Trophoblast cell (in vitro differentiated cells and primary cell): ENCODE results near the gene ARPP21.

Experiments used
- DNase-seq, 2 donors: peaks; one replicate each; pipeline ENCODE4 v3.0.0-alpha.2; 2016
- H2AFZ ChIP-seq: 2 replicates; pipeline ENCODE4 v1.6.1; 2013; ENCODE audit warnings: low read length, moderate library complexity, mild to moderate bottlenecking; ENCODE audit not compliant: insufficient read depth, poor library complexity
- H2AK5ac ChIP-seq: 2 replicates; pipeline ENCODE4 v1.6.1; 2013; ENCODE audit warnings: mild to moderate bottlenecking, low read length
- H2BK120ac ChIP-seq: 2 replicates; pipeline ENCODE4 v1.6.1; 2013; ENCODE audit warnings: low read length, mild to moderate bottlenecking, moderate library complexity; ENCODE audit not compliant: insufficient read depth, poor library complexity
- H2BK12ac ChIP-seq: 2 replicates; pipeline ENCODE4 v1.6.1; 2013; ENCODE audit warnings: mild to moderate bottlenecking, low read length, moderate library complexity
- H2BK5ac ChIP-seq: 2 replicates; pipeline ENCODE4 v1.6.1; 2013; ENCODE audit warnings: low read length, low read depth, moderate library complexity, mild to moderate bottlenecking; ENCODE audit not compliant: poor library complexity
- H3K14ac ChIP-seq: 2 replicates; pipeline ENCODE4 v1.6.1; 2013; ENCODE audit warnings: mild to moderate bottlenecking, low read length
- H3K18ac ChIP-seq: 2 replicates; pipeline ENCODE4 v1.6.1; 2013; ENCODE audit warnings: mild to moderate bottlenecking, low read length
- H3K23ac ChIP-seq: 2 replicates; pipeline ENCODE4 v1.6.1; 2013; ENCODE audit warnings: low read length
- H3K27ac ChIP-seq: 2 replicates; pipeline ENCODE4 v1.5.1; 2013; ENCODE audit warnings: low read depth, mild to moderate bottlenecking, inconsistent platforms, low read length, moderate library complexity
- H3K27me3 ChIP-seq: 2 replicates; pipeline ENCODE4 v1.6.1; 2013; ENCODE audit warnings: inconsistent platforms, mild to moderate bottlenecking, low read length, moderate library complexity; ENCODE audit not compliant: insufficient read depth
- H3K36me3 ChIP-seq, 2 experiments: 1 replicate in 1 of 2; 2 replicates in 1 of 2; pipeline ENCODE4 v1.6.1; 2013; ENCODE audit warnings: low read length in 2 of 2, mild to moderate bottlenecking in 2 of 2, moderate library complexity in 1 of 2; ENCODE audit not compliant: insufficient read depth in 2 of 2, control insufficient read depth in 1 of 2
- H3K4ac ChIP-seq: 2 replicates; pipeline ENCODE4 v1.6.1; 2013; ENCODE audit warnings: low read depth, mild to moderate bottlenecking, low read length, moderate library complexity
- H3K4me1 ChIP-seq, 2 experiments: 1 replicate in 1 of 2; 2 replicates in 1 of 2; pipeline ENCODE4 v1.6.1; 2013; ENCODE audit warnings: low read length in 2 of 2, mild to moderate bottlenecking in 2 of 2, moderate library complexity in 1 of 2; ENCODE audit not compliant: insufficient read depth in 2 of 2, control insufficient read depth in 1 of 2
- H3K4me2 ChIP-seq: 2 replicates; pipeline ENCODE4 v1.6.1; 2013; ENCODE audit warnings: inconsistent platforms, mild to moderate bottlenecking, low read length, moderate library complexity
- H3K4me3 ChIP-seq: 2 replicates; pipeline ENCODE4 v1.5.1; 2013; ENCODE audit warnings: mild to moderate bottlenecking, low read depth, low read length, inconsistent platforms
- H3K79me1 ChIP-seq: one replicate; pipeline ENCODE4 v1.6.1; 2013; ENCODE audit warnings: low read length
- H3K79me2 ChIP-seq: 2 replicates; pipeline ENCODE4 v1.6.1; 2013; ENCODE audit warnings: low read length, mild to moderate bottlenecking; ENCODE audit not compliant: control insufficient read depth, insufficient read depth, poor library complexity
- H3K9ac ChIP-seq: 2 replicates; pipeline ENCODE4 v1.6.1; 2013; ENCODE audit warnings: mild to moderate bottlenecking, low read length
- H3K9me3 ChIP-seq: 2 replicates; pipeline ENCODE4 v1.6.1; 2013; ENCODE audit warnings: low read depth, mild to moderate bottlenecking, control low read depth, inconsistent platforms, low read length; ENCODE audit not compliant: insufficient read depth
- H4K12ac ChIP-seq: 2 replicates; pipeline ENCODE4 v1.6.1; 2013; ENCODE audit warnings: low read depth, mild to moderate bottlenecking, low read length, moderate library complexity
- H4K8ac ChIP-seq: 2 replicates; pipeline ENCODE4 v1.6.1; 2013; ENCODE audit warnings: low read depth, mild to moderate bottlenecking, low read length, moderate library complexity
- H4K91ac ChIP-seq: one replicate; pipeline ENCODE4 v1.6.1; 2013; ENCODE audit warnings: low read depth, mild to moderate bottlenecking, low read length, moderate library complexity
- WGBS: extraction: QIAGEN DNeasy Blood & Tissue Kit; methylation state at CpG from one replicate; pipeline ENCODE4 v1.1.7; 2013; ENCODE audit warnings: missing lambda C conversion rate; ENCODE audit not compliant: insufficient read length, insufficient coverage; ENCODE audit errors: extremely low coverage; 5-methylcytosine and 5-hydroxymethylcytosine counted together

The ARPP21 gene

DNA sequence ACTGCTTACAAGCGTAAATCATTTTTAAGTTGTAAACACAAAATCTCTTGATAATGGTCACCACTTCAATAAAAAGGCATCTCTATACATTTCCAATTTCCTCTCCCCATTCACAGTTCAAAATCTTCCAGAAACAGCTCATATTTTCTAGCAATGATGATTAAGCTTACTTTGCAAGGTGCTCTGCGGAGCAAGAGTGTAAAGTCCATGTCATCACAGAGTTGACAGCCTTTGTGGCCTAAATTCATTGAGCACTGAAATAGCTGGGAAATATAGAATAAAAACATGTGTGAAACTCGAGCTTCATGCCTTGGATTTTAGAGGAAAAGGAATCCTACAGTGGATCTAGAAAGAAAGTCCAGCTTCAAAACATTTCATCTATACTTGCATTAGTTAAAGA, 41.8 kb upstream of the ARPP21 start:
- no peak overlapping the region for H3K9ac ChIP-seq
- no peak overlapping the region for H2AFZ ChIP-seq
- no peak overlapping the region for H2BK12ac ChIP-seq
- no peaks in the 10 kb centered on the region for H3K4me1 ChIP-seq
- no peaks in the 10 kb centered on the region for H3K36me3 ChIP-seq
- no peak overlapping the region for H4K8ac ChIP-seq
- no peak overlapping the region for H3K18ac ChIP-seq
- H3K27ac ChIP-seq, result no peak overlapping the region
- no peak overlapping the region for H2BK120ac ChIP-seq
- no peak overlapping the region for H3K4ac ChIP-seq
- DNase-seq, result no peak
- H4K12ac ChIP-seq, result no peak overlapping the region
- no peak overlapping the region for H2BK5ac ChIP-seq
- H3K23ac ChIP-seq, result no peak overlapping the region
- no peaks in the 10 kb centered on the region for H3K27me3 ChIP-seq
- H3K14ac ChIP-seq, result no peak overlapping the region
- H2AK5ac ChIP-seq, result no peak overlapping the region
- H3K9me3 ChIP-seq, result no peaks in the 10 kb centered on the region
- WGBS, result no CpG with 5 or more reads among the region's 3 CpGs
- no peak overlapping the region for H3K4me2 ChIP-seq
- H3K79me1 ChIP-seq, result no peaks in the 10 kb centered on the region
- H3K4me3 ChIP-seq, result no peak overlapping the region
- no peaks in the 10 kb centered on the region for H3K79me2 ChIP-seq
- no peak overlapping the region for H4K91ac ChIP-seq

DNA sequence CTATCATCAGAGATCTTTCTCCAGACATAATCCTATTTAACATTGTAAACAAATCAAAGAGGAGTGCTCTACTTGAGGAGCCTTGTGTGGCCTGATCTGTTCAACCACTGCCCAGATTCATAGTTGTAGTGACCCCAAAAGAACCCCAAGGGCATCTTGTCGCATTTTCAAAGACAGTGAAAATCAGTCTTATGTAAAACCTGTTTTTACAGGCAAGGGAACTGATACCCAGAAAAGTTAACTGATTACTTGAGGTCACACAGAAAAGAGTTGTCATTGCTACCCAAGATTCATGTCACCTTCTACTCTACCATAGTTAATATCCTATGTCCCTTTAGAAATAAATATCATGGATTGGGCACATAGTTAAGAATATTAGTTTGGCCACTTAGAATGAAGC, 40.5 kb upstream of the ARPP21 start:
- Histone ChIP-seq H3K4me2 (no peak overlapping the region), H3K4ac (no peak overlapping the region), H2BK12ac (no peak overlapping the region), H3K4me1 (no peaks in the 10 kb centered on the region), H2BK120ac (no peak overlapping the region), H4K12ac (no peak overlapping the region), H3K36me3 (no peaks in the 10 kb centered on the region), H3K9ac (no peak overlapping the region), H3K23ac (no peak overlapping the region), H3K79me2 (no peaks in the 10 kb centered on the region), H3K14ac (no peak overlapping the region), H3K27me3 (no peaks in the 10 kb centered on the region), H2AK5ac (no peak overlapping the region), H3K18ac (no peak overlapping the region), H2BK5ac (no peak overlapping the region), H4K8ac (no peak overlapping the region), H3K4me3 (no peak overlapping the region), H3K79me1 (no peaks in the 10 kb centered on the region), H3K27ac (no peak overlapping the region), H3K9me3 (no peaks in the 10 kb centered on the region), H2AFZ (no peak overlapping the region), H4K91ac (no peak overlapping the region)
- DNase-seq, result no peak
- no CpG with 5 or more reads among the region's 1 CpG for WGBS

DNA sequence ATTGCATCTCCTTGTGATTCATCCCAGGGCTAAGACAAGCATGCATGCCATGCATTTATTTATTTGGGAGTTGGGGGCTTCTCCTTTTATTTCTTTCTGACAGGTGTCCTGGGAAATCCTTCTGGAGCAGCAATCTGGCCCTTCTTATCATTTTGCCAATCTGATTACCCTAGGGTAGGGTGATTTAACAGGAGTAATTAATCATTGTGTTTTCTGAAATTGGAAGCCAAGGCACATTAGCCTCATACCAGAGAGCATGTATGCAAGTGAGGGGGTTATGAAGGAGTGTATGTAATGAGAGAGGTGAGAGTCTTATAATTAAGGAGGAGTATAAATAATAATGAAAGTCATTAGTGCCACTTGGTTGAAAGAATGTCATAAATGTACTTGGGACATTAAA, 37.4 kb upstream of the ARPP21 start:
- Histone ChIP-seq H4K12ac (no peak overlapping the region), H2AK5ac (no peak overlapping the region), H2BK120ac (no peak overlapping the region), H4K91ac (no peak overlapping the region), H2BK5ac (no peak overlapping the region), H3K4ac (no peak overlapping the region), H3K23ac (no peak overlapping the region), H3K18ac (no peak overlapping the region), H3K27me3 (no peaks in the 10 kb centered on the region), H3K4me2 (no peak overlapping the region), H3K9ac (no peak overlapping the region), H2AFZ (no peak overlapping the region), H3K4me1 (no peaks in the 10 kb centered on the region), H3K27ac (no peak overlapping the region), H4K8ac (no peak overlapping the region), H2BK12ac (no peak overlapping the region), H3K79me1 (no peaks in the 10 kb centered on the region), H3K36me3 (no peaks in the 10 kb centered on the region), H3K79me2 (no peaks in the 10 kb centered on the region), H3K9me3 (no peaks in the 10 kb centered on the region), H3K14ac (no peak overlapping the region), H3K4me3 (no peak overlapping the region)
- no peak for DNase-seq

DNA sequence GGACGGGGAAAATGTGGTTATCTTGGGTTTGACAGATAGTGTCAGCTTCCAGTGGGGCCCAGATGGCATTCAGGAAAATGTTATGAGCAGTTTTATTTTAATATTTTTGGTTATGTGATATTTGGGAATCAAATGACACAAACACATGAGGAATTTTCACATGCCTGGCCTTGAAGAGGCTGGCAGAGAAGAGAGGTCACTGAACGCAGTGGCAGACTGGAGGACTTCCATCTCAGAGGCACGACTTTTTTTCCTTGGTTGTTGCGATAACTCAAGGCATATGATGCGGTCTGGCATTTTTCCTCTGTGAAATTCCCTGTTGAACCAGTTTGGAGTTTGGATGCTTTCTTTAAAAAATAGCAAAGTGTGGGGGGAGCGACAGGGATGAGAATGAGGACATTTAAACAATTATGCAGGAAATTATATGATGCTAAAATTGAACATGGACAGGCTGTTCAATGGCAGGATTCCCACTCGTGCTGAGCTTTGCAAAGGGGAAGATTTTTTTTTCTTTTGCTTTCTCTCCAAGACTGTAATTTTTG, 36.9 kb upstream of the ARPP21 start:
- WGBS, result no CpG with 5 or more reads among the region's 7 CpGs

More for the DNA sequence above, 36.9 kb upstream of the ARPP21 start:
- no peak overlapping the region for H3K23ac ChIP-seq
- H4K12ac ChIP-seq, result no peak overlapping the region
- H3K18ac ChIP-seq, result no peak overlapping the region
- H3K4ac ChIP-seq, result no peak overlapping the region
- no peak overlapping the region for H3K4me3 ChIP-seq
- H3K4me1 ChIP-seq, result no peaks in the 10 kb centered on the region
- H3K9ac ChIP-seq, result no peak overlapping the region
- H3K27ac ChIP-seq, result no peak overlapping the region
- DNase-seq, result no peak
- no peaks in the 10 kb centered on the region for H3K27me3 ChIP-seq
- H3K14ac ChIP-seq, result no peak overlapping the region
- H3K9me3 ChIP-seq, result no peaks in the 10 kb centered on the region
- no peak overlapping the region for H2BK5ac ChIP-seq
- no peak overlapping the region for H2BK120ac ChIP-seq
- no peak overlapping the region for H2BK12ac ChIP-seq
- no peaks in the 10 kb centered on the region for H3K79me1 ChIP-seq
- no peak overlapping the region for H3K4me2 ChIP-seq
- no peaks in the 10 kb centered on the region for H3K36me3 ChIP-seq
- H2AFZ ChIP-seq, result no peak overlapping the region
- H2AK5ac ChIP-seq, result no peak overlapping the region
- no peak overlapping the region for H4K91ac ChIP-seq
- no peaks in the 10 kb centered on the region for H3K79me2 ChIP-seq
- no peak overlapping the region for H4K8ac ChIP-seq
